ENCODE data around the gene ANXA9. TPM values are rescaled to one million over a fixed set of nuclear protein-coding genes. Genes with fewer than 3 reads are reported as not detected.

The ANXA9 gene
- total and polyA plus RNA-seq, 2 of the 4 experiments (the other 2 are of a cell fraction) = 0.21 to 0.36 TPM

DNA sequence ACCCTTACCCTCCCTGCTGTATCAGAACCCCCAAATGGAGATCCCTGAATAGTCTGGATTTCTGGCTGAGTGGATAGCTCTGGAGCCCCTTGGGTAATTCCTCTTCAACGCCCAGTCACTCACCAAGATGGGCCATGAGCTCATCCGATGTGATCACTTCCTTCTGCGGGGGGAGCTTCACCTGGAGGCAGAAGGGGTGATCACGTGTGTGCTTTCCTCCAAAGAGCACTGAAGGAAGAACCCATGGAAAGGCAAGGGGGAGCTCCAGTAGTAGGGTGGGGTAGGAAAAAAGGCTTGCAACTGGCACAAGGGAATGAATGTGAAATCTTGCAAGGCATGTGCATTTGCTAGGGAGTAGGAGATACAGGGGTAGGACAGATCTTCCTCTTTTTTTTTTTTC is 19.5 kb downstream of the ANXA9 start:
- 100% methylated on average over 1 of the region's 4 CpGs; no CpG with 5 or more reads in 1 of the 2 experiments for WGBS, 2 experiments (ENCODE audit: extremely low coverage in 2 of 2, insufficient read length in 1 of 2)
- Histone ChIP-seq H3K36me3 (ENCODE audit: control insufficient read depth, insufficient read depth, low read length) (peaks cover 32% of the 10 kb centered on the region), H3K4me3 (ENCODE audit: insufficient read depth, low read depth, low read length) (no peak overlapping the region), H3K27ac (ENCODE audit: insufficient read depth, low read length) (no peak overlapping the region), H3K79me1 (ENCODE audit: low read depth in 1 of 2, low read length in 2 of 2) (peaks cover 7 to 12% of the 10 kb centered on the region in 2 experiments), H3K4me2 (ENCODE audit: low read depth, low read length) (no peak overlapping the region), H3K9me1 (ENCODE audit: insufficient read depth, low read length) (peaks cover 13% of the 10 kb centered on the region), H3K4ac (ENCODE audit: low read depth, low read length) (no peak overlapping the region), H2AK5ac (ENCODE audit: low read depth, low read length) (no peak overlapping the region), H3K14ac (replicated peaks; ENCODE audit: low read depth, low read length) (no peak overlapping the region), H4K20me1 (ENCODE audit: insufficient read depth, low read length) (no peaks in the 10 kb centered on the region), H4K91ac (ENCODE audit: insufficient read depth, low read depth, low read length) (no peak overlapping the region), H3K56ac (ENCODE audit: extremely low read depth, insufficient read depth, low read length) (no peak overlapping the region), H2BK15ac (ENCODE audit: low read depth, low read length) (no peak overlapping the region), H3K27me3 (ENCODE audit: control insufficient read depth, insufficient read depth, low read length) (no peaks in the 10 kb centered on the region), H2BK120ac (ENCODE audit: low read depth, low read length) (no peak overlapping the region), H3K9ac (ENCODE audit: low read depth, low read length) (no peak overlapping the region), H3K23ac (ENCODE audit: low read depth, low read length) (no peak overlapping the region), H3K18ac (ENCODE audit: low read depth, low read length) (no peak overlapping the region), H2BK5ac (ENCODE audit: low read depth, low read length, poor library complexity, severe bottlenecking) (no peak overlapping the region), H2BK20ac (ENCODE audit: low read depth, low read length) (no peak overlapping the region), H3K9me3 (ENCODE audit: control insufficient read depth, insufficient read depth, low read length) (no peaks in the 10 kb centered on the region), H4K5ac (ENCODE audit: low read depth, low read length) (no peak overlapping the region), H3K4me1 (ENCODE audit: control insufficient read depth, insufficient read depth, low read length) (peaks cover 9% of the 10 kb centered on the region), H2AFZ (replicated peaks; ENCODE audit: low read length, poor library complexity) (no peak overlapping the region), H4K8ac (ENCODE audit: low read depth in 2 of 2, low read length in 2 of 2) (no peak overlapping the region), H2AK9ac (replicated peaks; ENCODE audit: low read depth, low read length, poor library complexity) (no peak overlapping the region)
- in situ Hi-C loops (cut with MboI; ENCODE audit: low sequenced_read_pairs) (no loop called here), dilution Hi-C loops (cut with HindIII; ENCODE audit: low sequenced_read_pairs, unreplicated experiment) (no loop called here), intact Hi-C loops (cut with micrococcal nuclease) (loop anchor here (10.0 kb wide), 1 partner anchor 437 kb away; no protein-coding TSS in a partner anchor)
- DNase-seq = no peak
- POLR2A ChIA-PET (ENCODE audit: unreplicated experiment) = no interaction called here
- CTCF ChIA-PET = no interaction called here
- TF ChIP-seq POLR2A (IDR thresholded peaks at IDR 0.05; ENCODE audit: low read depth, low read length) (no peak), CHD1 (IDR thresholded peaks at IDR 0.05; ENCODE audit: low read depth, low read length) (no peak), RAD21 (IDR thresholded peaks at IDR 0.05; ENCODE audit: low read length) (no peak), MAZ (IDR thresholded peaks at IDR 0.05; ENCODE audit: borderline replicate concordance, low read depth, low read length) (no peak), SMC3 (IDR thresholded peaks at IDR 0.05; ENCODE audit: low read depth, low read length) (no peak), MXI1 (IDR thresholded peaks at IDR 0.05; ENCODE audit: borderline replicate concordance, low read depth, low read length) (no peak), FOS (IDR thresholded peaks at IDR 0.05; ENCODE audit: low read depth, low read length) (no peak), CEBPB (IDR thresholded peaks at IDR 0.05; ENCODE audit: low read depth, low read length) (no peak), BHLHE40 (IDR thresholded peaks at IDR 0.05; ENCODE audit: low read depth, low read length) (no peak), MAFK (IDR thresholded peaks at IDR 0.05; ENCODE audit: low read depth, low read length) (no peak)
- TF ChIP-seq, protein P1, sequence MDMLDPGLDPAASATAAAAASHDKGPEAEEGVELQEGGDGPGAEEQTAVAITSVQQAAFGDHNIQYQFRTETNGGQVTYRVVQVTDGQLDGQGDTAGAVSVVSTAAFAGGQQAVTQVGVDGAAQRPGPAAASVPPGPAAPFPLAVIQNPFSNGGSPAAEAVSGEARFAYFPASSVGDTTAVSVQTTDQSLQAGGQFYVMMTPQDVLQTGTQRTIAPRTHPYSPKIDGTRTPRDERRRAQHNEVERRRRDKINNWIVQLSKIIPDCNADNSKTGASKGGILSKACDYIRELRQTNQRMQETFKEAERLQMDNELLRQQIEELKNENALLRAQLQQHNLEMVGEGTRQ (IDR thresholded peaks at IDR 0.05; ENCODE audit: low read depth, low read length) = no peak
- TF ChIP-seq, protein P2, sequence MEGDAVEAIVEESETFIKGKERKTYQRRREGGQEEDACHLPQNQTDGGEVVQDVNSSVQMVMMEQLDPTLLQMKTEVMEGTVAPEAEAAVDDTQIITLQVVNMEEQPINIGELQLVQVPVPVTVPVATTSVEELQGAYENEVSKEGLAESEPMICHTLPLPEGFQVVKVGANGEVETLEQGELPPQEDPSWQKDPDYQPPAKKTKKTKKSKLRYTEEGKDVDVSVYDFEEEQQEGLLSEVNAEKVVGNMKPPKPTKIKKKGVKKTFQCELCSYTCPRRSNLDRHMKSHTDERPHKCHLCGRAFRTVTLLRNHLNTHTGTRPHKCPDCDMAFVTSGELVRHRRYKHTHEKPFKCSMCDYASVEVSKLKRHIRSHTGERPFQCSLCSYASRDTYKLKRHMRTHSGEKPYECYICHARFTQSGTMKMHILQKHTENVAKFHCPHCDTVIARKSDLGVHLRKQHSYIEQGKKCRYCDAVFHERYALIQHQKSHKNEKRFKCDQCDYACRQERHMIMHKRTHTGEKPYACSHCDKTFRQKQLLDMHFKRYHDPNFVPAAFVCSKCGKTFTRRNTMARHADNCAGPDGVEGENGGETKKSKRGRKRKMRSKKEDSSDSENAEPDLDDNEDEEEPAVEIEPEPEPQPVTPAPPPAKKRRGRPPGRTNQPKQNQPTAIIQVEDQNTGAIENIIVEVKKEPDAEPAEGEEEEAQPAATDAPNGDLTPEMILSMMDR (conservative IDR thresholded peaks at IDR 0.05; ENCODE audit: low read depth, low read length) = no peak
- BruUV-seq (replicated peaks) = no TSS peak
- no peak for ATAC-seq (ENCODE audit: low read depth)

Measured in IMR-90 (cell line).